GM21528 (cell line): ENCODE results near the gene ANO10.
"Not testable (repeated sequence)": the region's sequence is repeated elsewhere in the genome, so short reads cannot be mapped to it uniquely, and the experiment has no call there.

Source experiments
- ATAC-seq: cut with Tn5 transposase; IDR thresholded peaks from one replicate; pipeline ENCODE4 v1.9.1; 2021; ENCODE audit warnings: mild to moderate bottlenecking, moderate library complexity; ENCODE audit not compliant: unreplicated experiment, low FRiP score

ANO10 gene

GRCh38 chr3:43489930-43490329 lies 131.9 kb downstream of the ANO10 start:
- no peak for ATAC-seq

GRCh38 chr3:43485931-43486330 lies 135.9 kb downstream of the ANO10 start:
- no peak for ATAC-seq

- no peak for ATAC-seq
Observed at GRCh38 chr3:43484926-43485488, 136.8 kb downstream of the ANO10 start.

GRCh38 chr3:43481375-43481774 lies 140.4 kb downstream of the ANO10 start:
- ATAC-seq: no peak

GRCh38 chr3:43478839-43479238 lies 143.0 kb downstream of the ANO10 start:
- ATAC-seq: not testable (repeated sequence)

GRCh38 chr3:43478118-43478785 lies 143.6 kb downstream of the ANO10 start:
- no peak for ATAC-seq

GRCh38 chr3:43477600-43477999 lies 144.2 kb downstream of the ANO10 start:
- ATAC-seq: no peak

- no peak for ATAC-seq
Observed at GRCh38 chr3:43473737-43474136, 148.1 kb downstream of the ANO10 start.

- ATAC-seq: no peak
Observed at GRCh38 chr3:43473244-43473643, 148.6 kb downstream of the ANO10 start.

- no peak for ATAC-seq
Observed at GRCh38 chr3:43468133-43468532, 153.7 kb downstream of the ANO10 start.

GRCh38 chr3:43465109-43465508 lies 156.7 kb downstream of the ANO10 start:
- no peak for ATAC-seq

- ATAC-seq: not testable (repeated sequence)
Observed at GRCh38 chr3:43462566-43462965, 159.2 kb downstream of the ANO10 start.

GRCh38 chr3:43461345-43461744 lies 160.5 kb downstream of the ANO10 start:
- ATAC-seq: no peak

GRCh38 chr3:43457038-43457437 lies 164.8 kb downstream of the ANO10 start:
- ATAC-seq: not testable (repeated sequence)

GRCh38 chr3:43455233-43455632 lies 166.6 kb downstream of the ANO10 start:
- ATAC-seq: no peak

- ATAC-seq: no peak
Observed at GRCh38 chr3:43453981-43454380, 167.8 kb downstream of the ANO10 start.

GRCh38 chr3:43451670-43452254 lies 170.0 kb downstream of the ANO10 start:
- no peak for ATAC-seq

GRCh38 chr3:43448098-43448497 lies 173.7 kb downstream of the ANO10 start:
- no peak for ATAC-seq

- no peak for ATAC-seq
Observed at GRCh38 chr3:43445820-43446219, 176.0 kb downstream of the ANO10 start.

- ATAC-seq: no peak
Observed at GRCh38 chr3:43442872-43443395, 178.9 kb downstream of the ANO10 start.

- no peak for ATAC-seq
Observed at GRCh38 chr3:43436507-43437140, 185.2 kb downstream of the ANO10 start.
